Activated CD8-positive, alpha-beta T cell treated with anti-CD3 and anti-CD28 coated beads for 36 hours (primary cell): ENCODE results near the gene SLC41A1. TPM values are rescaled to one million over a fixed set of nuclear protein-coding genes. Genes with fewer than 3 reads are reported as not detected.

Experiments
- ATAC-seq: fragments of 200-7000 bp; cut with Tn5 transposase; one replicate; pipeline ENCODE4 v1.10.0; 2021; ENCODE audit warnings: mild to moderate bottlenecking, moderate library complexity
- CTCF ChIA-PET: fragments of 350-600 bp; sonication (Branson Sonifier 250); formaldehyde crosslinking; loops from one replicate; lab custom pipeline; 2021; ENCODE audit warnings: antibody characterized with exemption; lab: Charles Lee
- POLR2A ChIA-PET: fragments of 350-600 bp; sonication (Branson Sonifier 250); formaldehyde crosslinking; loops from one replicate; lab custom pipeline; 2021; ENCODE audit warnings: antibody characterized with exemption; lab: Charles Lee
- DNase-seq: peaks from one replicate; pipeline ENCODE4 v3.0.0-alpha.2; 2020
- H3K27ac Mint-ChIP-seq: one replicate; pipeline ENCODE4 v1.8.0; 2021; ENCODE audit warnings: mild to moderate bottlenecking, mixed read lengths
- H3K27me3 Mint-ChIP-seq: one replicate; pipeline ENCODE4 v1.8.0; 2021; ENCODE audit warnings: mixed read lengths
- H3K36me3 Mint-ChIP-seq: one replicate; pipeline ENCODE4 v1.8.0; 2021; ENCODE audit warnings: low read depth, mixed read lengths
- H3K4me1 Mint-ChIP-seq: one replicate; pipeline ENCODE4 v1.8.0; 2021; ENCODE audit warnings: low read depth, mixed read lengths
- H3K4me3 Mint-ChIP-seq: one replicate; pipeline ENCODE4 v1.8.0; 2021; ENCODE audit warnings: mild to moderate bottlenecking, moderate library complexity, mixed read lengths
- H3K9me3 Mint-ChIP-seq: one replicate; pipeline ENCODE4 v1.8.0; 2021; ENCODE audit warnings: mixed read lengths
- CTCF ChIP-seq: fragments of 200-600 bp; IDR thresholded peaks from one replicate; pipeline ENCODE4 v1.8.0; 2022; ENCODE audit warnings: antibody characterized with exemption, mild to moderate bottlenecking
- intact Hi-C: fragments of 100-400 bp; cut with micrococcal nuclease; formaldehyde crosslinking; loops from one replicate; pipeline ENCODE4 v1.10.0; 2022
- total RNA-seq, 2 experiments: library from RNA; stranded (reverse); gene quantifications; one replicate each; pipeline ENCODE4 v1.2.3, GENCODE V29; 2021

The SLC41A1 gene
- total RNA-seq, 2 experiments from 2014 or later, result 33.6 to 35.3 TPM

DNA sequence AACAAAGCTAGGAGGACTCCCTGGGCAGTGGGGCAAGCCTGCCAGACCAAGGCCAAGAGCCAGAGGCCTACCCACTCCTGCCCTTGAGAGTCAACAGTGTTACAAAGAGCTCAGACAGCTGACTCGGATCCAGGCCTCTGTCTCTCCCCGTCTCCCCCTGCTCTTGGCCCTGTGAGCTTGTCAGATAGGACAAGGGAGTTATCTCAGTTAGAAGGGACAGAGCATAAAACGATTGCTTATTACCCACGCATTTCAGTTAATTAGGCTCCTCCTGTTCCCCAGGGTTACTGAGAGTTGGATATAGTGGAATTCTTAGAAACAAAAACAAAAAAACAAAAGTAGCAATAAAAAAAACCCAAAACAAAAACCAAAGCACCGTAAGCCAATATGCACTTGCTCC lies 1.3 kb downstream of the SLC41A1 start:
- no peak for TF ChIP-seq CTCF
- ATAC-seq (no peak), DNase-seq (no peak)
- Mint-ChIP-seq H3K27me3 (no peaks in the 10 kb centered on the region), H3K4me3 (peak overlapping the region; percentile 97), H3K9me3 (no peaks in the 10 kb centered on the region), H3K36me3 (peaks cover 31% of the 10 kb centered on the region), H3K27ac (peak overlapping the region; percentile 88), H3K4me1 (peaks cover 64% of the 10 kb centered on the region)
- ChIA-PET CTCF (interaction anchor here (0.9 to 3.5 kb wide), 5 partner anchors 20 to 166 kb away, joined by 3 to 16 read pairs (median 6); no protein-coding TSS in a partner anchor), POLR2A (interaction anchor here (1.8 kb wide), 1 partner anchor 37 kb away, joined by 6 read pairs; the partner anchor contains the start of gene RAB29)
- intact Hi-C loops, result no loop called here

- no peak for TF ChIP-seq CTCF
- POLR2A ChIA-PET, result interaction anchor here (0.9 kb wide), 1 partner anchor 35 kb away, joined by 3 read pairs; the partner anchor contains the start of gene RAB29
- Mint-ChIP-seq H3K9me3 (no peaks in the 10 kb centered on the region), H3K4me1 (peaks cover 74% of the 10 kb centered on the region), H3K27me3 (no peaks in the 10 kb centered on the region), H3K27ac (no peak overlapping the region), H3K4me3 (peak overlapping the region; percentile 4), H3K36me3 (peaks cover 35% of the 10 kb centered on the region)
- ATAC-seq (no peak), DNase-seq (no peak)
- CTCF ChIA-PET, result interaction anchor here (1.0 to 3.5 kb wide), 6 partner anchors 19 to 167 kb away, joined by 3 to 16 read pairs (median 7); no protein-coding TSS in a partner anchor
- intact Hi-C loops, result no loop called here
Observed at GRCh38 chr1:205810448-205811157, 2.4 kb downstream of the SLC41A1 start.

GRCh38 chr1:205809942-205810345 lies 3.1 kb downstream of the SLC41A1 start:
- POLR2A ChIA-PET, result interaction anchor here (0.9 kb wide), 1 partner anchor 35 kb away, joined by 3 read pairs; the partner anchor contains the start of gene RAB29
- intact Hi-C loops, result no loop called here
- no peak for TF ChIP-seq CTCF
- no peaks in the 10 kb centered on the region for H3K27me3 Mint-ChIP-seq
- H3K4me3 Mint-ChIP-seq, result no peak overlapping the region
- H3K36me3 Mint-ChIP-seq, result peaks cover 35% of the 10 kb centered on the region
- no peaks in the 10 kb centered on the region for H3K9me3 Mint-ChIP-seq
- ATAC-seq (no peak), DNase-seq (no peak)
- peaks cover 80% of the 10 kb centered on the region for H3K4me1 Mint-ChIP-seq
- CTCF ChIA-PET, result interaction anchor here (2.2 to 3.5 kb wide), 3 partner anchors 18 to 167 kb away, joined by 8 to 16 read pairs (median 10); no protein-coding TSS in a partner anchor
- no peak overlapping the region for H3K27ac Mint-ChIP-seq

- DNase-seq, result no peak
- Mint-ChIP-seq H3K4me3 (peak overlapping the region; percentile 23), H3K27ac (no peak overlapping the region), H3K9me3 (no peaks in the 10 kb centered on the region), H3K27me3 (no peaks in the 10 kb centered on the region), H3K4me1 (peaks cover 82% of the 10 kb centered on the region), H3K36me3 (peaks cover 35% of the 10 kb centered on the region)
- no peak for ATAC-seq
- intact Hi-C loops, result no loop called here
- ChIA-PET CTCF (interaction anchor here (1.6 to 2.5 kb wide), 2 partner anchors 18 to 98 kb away, joined by 4 to 10 read pairs; no protein-coding TSS in a partner anchor), POLR2A (interaction anchor here (0.9 to 1.2 kb wide), 2 partner anchors 21 to 32 kb away, joined by 3 read pairs; no protein-coding TSS in a partner anchor)
- no peak for TF ChIP-seq CTCF
Observed at GRCh38 chr1:205809469-205809868, 3.5 kb downstream of the SLC41A1 start.
